GM18519 (cell line): ENCODE data around the gene TSHZ1.
"Not testable (repeated sequence)": the region's sequence is repeated elsewhere in the genome, so short reads cannot be mapped to it uniquely, and the experiment has no call there.

Experiments used
- ATAC-seq: cut with Tn5 transposase; IDR thresholded peaks from one replicate; pipeline ENCODE4 v1.9.1; 2021; ENCODE audit warnings: mild to moderate bottlenecking, moderate library complexity; ENCODE audit not compliant: unreplicated experiment, low FRiP score

TSHZ1 gene

DNA sequence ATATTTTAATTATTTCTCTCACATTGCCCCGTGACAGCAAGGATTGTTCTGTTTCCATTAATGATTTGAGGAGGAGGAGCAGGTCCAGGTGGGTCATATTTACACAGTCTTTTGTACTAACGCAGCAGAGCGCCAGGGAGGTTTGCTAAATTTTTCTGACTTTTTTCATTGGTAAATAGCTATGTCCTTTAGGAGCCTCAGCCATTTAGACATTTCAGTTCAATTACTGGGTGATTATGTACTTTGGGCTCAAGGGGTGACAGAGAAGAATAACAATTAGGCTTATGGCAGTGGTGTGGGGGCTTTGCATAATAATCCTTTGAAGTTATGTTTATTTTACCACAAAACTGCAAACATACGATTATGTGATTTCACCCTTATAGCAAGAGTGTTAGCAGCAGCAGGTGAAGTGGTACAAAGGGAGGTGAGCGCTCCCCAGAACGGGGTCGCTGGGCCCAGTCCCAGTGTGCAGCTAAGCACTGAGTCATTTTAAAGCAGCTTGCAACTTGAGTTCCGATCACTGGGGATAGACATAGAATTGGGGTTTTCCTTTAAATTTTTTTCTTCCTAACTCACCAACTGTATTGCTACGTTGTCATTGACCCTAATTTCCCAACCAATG, 80.3 kb downstream of the TSHZ1 start:
- no peak for ATAC-seq

DNA sequence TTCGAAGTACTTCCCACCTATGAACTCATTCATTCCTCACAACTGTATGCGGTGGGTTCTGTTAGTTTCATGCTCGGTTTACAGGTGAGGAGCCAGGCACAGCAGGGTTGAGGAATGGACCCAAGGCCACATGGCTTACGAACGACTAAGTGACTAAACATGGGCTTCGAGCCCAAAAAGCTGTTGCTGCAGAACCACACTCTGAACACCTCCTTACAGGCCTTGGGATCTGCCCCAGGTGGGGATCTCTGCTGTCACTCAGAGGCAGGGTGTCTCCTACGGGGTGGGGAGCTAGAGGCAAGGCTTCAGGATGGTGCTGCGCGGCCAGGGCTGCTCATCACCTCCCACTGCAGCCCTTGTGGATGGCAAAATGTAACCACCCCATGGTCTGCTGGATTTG, 80.9 kb downstream of the TSHZ1 start:
- ATAC-seq: no peak

DNA sequence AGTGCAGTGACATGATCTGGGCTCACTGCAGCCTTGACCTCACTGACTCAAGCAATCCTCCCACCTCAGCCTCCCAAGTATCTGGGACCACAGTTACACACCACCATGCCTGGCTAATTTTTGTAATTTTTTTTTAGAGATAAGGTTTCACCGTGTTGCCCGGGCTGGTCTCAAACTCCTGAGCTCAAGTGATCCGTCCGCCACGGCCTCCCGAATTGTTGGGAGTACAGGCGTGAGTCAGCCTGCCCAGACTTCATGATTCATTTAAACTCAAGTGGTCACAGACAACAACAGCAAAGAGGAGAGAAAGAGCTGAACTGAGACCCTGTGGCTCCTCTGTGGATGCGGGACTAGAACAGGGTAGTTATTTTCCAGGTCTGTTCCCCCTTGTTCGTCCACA, 83.0 kb downstream of the TSHZ1 start:
- ATAC-seq: no peak

DNA sequence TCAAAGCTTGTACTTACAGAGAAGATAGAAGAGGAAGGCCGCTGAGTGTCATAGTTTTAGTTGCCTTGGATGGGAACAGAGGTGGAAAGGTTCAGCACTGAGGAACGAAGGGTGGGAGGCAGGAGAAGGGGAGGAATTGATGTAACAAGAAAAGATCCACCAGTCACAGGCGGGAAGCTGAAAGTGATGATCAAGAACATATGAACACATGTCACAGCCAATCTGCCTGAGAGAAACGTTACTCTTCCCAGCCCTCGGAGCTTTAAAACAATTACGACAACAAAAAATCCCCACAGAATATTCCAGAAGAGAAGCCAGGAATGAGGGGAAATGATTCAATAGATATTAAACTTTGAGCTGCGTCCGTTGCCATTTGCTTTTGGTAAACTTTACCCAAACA, 87.1 kb downstream of the TSHZ1 start:
- no peak for ATAC-seq

DNA sequence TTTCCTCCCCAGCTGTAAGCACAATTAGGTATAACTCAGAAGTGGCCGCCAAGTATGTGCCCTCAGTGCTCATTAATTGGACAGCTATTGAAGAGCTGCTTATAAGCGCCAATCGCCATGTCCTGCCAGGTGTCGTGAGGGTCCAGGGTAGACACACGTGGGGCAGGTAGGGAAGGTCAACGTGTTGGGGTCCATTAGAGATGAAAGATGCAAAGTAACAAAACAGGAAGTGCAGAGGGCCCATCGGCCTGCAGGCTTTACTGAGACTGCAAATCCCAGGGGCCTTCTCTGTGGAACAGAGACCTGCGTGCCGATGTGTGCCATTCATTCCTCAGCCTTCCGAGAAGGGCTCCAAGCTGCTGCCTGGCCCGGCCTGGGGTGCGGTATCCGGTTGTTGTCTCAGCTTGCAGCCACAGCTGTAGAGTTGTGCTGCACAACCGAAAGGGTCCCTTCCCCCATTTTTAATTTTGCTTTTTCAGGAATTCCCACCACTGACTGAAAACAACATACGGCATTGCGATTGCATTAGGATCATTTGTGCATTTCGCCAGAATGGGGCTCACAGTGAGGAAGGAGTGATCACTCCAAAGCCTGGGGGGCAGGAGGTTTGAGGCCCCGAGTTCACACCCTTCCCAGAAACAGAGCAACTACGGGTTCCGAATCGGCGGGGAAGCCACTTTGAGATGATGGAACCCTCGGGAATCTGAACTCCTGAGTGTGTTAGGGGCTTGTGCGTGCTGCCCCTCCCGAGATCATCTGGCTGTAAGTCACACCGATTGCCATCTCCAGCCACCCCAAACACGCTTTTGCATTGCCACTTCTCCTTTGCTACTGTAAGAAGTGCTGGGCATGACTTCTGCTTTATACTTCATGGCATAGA, 94.3 kb downstream of the TSHZ1 start:
- no peak for ATAC-seq

DNA sequence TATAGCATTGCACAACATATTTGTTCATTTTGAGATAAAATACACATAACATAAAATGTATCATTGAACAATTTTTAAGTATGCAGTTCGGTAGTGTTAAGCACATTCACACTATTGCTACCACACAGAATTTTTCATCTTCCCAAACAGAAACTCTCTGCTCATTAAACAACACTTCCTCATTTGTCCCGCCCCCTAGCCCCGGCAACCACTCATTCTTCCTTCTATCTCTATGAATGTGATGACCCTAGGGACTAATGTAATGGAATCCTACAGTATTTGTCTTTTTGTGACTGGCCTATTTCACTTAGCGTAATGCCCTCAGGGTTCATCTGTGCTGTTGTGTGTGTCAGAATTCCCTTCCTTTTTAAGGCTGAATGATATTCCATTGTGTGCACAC, 95.4 kb downstream of the TSHZ1 start:
- no peak for ATAC-seq

DNA sequence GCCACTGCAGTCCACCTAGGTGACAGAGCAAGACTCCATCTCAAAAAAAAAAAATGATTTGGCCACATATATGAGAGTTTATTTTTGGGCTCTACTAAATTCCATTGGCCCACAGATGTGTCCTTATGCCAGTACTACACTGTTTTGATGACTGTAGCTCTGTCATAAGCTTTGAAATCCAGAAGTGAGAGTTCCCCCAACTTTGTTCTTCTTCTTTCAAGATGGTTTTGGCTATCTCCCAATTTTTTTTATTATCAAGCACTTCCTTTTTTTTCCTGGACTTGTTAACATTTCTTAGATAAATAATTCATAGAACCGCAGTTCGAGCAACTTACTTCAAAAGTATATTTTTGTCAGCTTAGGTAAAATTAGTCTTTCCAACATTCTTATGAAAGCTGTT, 96.9 kb downstream of the TSHZ1 start:
- ATAC-seq: no peak

DNA sequence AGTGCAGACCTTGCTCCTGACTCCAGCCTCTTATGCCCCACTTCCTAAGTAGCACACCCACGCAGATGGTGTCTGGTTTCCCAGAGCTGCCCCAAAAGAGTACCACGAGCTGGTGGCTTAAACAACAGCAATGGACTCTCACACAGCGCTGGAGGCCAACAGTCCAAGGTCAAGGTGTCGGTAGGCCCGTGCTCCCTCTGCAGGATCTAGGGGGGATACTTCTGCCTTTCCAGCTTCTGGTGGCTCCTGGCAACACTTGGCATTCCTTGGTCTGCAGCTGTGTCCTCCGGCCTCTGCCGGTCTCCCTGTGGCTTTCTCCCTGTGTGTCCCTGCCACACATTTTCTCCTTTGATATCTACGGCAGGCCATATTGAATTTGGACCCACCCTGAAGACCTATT, 99.0 kb downstream of the TSHZ1 start:
- ATAC-seq: no peak

DNA sequence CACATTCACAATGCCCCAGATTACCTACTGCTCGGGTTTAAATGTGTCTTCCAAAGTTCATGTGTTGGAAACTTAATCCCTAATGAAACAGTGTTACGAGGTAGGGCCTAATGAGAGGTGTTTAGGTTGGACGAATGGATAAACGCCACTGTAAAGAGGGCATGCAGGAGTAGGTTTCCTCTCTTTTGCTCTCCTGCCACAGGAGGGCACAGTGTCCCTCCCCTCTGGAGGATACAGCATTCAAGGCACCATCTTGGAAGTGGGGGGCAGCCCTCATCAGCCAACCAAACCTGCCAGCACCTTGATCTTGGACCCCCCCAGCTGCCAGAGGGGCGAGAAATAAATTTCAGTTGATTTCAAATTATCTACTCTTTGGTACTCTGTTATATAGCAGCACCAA, 103.5 kb downstream of the TSHZ1 start:
- no peak for ATAC-seq

DNA sequence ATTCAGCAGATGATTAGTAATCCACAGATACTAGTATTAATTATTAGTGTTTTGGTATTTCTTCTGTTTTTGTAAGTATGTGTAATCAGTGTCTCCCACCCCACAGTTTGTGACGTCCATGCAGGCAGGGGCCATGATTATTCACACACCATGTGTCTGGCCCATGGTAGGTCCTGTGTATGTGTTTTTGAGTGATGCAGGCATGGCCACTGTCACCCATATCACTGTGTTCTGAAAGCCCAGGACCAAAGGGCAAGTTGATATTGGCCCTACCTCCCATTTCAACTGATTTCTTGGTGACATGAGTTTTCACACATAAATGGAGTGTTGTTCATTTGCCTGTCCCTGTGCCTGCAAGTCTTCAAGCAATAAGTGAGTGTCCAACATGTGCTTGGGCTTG, 104.0 kb downstream of the TSHZ1 start:
- ATAC-seq: no peak

DNA sequence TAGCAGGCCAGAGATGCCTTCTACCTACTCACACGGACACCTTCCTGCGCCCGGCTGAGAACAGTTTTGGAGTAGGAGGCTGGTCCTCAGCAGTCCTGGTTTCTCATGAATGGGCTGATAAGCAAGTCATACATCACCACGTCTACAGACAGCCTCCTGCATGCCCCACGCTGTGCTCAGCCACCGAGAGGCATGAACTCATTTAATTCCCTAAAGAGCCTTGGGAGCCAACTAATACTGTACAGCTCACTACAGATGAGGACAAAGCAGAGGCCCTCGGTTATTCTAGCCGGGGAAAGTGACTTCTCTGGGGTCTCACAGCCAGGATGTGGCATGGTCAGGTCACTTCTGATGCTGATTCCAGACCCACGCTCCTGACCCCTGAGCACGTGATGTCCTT, 105.6 kb downstream of the TSHZ1 start:
- no peak for ATAC-seq

DNA sequence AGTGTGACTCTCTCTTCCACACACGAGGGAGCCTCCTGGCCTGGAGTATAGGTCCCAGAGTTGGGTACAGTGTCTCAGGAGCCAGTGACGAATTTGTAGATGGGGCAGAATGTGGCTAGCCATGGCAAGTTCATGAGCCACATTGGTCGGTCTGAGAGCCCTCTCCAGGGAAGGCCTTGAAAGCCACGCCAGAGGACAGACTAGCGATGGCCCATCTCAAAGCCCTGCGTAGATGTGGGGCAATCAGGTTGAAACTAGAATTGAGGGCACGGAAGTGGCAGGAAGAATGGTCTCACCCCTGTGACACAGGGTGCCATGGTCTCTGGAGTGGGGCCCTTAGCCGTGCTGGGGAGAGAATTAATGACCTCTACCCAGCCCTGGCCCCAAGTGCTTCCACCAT, 106.2 kb downstream of the TSHZ1 start:
- no peak for ATAC-seq

DNA sequence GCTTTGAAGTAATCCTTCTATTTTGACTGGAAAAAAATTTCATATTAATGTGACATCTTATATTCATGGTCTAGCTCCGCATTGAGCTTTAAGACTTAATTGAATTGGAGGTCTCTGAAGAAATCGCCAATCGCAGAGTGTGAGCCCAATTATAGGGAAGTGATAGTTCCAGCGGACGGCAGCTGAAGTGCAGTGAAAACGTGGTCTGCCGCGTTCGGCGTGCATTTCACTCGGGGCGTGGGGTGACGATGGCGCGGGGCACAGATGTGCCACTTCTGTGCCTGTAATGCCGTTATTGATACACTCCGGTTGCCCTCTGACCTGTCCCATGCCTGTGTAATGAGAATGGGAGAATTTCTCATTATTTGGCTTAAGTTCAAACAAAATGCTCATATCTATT, 106.7 kb downstream of the TSHZ1 start:
- ATAC-seq: no peak

DNA sequence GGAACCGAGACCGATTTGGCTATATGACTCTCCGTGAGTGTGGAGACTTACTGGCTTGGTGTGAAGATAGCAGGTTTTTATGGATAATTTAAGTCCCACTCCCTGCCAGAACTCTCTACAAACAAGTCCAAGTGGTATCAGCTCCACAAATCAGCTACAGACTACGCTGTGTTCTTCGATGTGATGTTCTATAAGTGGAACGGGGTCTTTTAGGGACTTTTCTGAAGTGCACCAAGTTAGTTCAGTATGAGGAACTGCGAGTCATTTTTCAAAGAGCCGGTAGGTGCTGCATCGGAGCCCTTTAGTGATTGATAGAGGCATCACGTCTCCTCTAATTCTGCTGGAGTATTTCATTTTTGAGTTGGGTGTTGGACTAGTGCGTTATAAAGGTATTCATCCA, 107.1 kb downstream of the TSHZ1 start:
- ATAC-seq: no peak

DNA sequence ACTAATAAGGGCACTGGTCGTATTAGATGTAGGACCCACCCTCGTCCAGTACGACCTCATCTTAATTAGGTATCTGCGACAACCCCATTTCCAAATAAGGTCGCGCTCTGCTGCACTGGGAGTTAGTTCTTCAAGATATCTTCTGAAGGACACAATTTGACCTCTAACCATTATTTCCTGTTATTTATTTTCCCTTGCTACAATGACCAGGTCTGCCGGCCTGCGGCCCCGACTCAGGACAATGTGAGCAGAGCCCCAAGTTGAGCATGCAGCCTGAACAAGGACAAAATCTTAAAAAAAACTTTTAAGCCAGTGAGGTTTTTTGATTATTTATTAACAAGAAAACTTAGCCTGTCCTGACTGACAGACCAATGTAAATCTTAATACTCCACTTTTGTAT, 109.3 kb downstream of the TSHZ1 start:
- no peak for ATAC-seq

DNA sequence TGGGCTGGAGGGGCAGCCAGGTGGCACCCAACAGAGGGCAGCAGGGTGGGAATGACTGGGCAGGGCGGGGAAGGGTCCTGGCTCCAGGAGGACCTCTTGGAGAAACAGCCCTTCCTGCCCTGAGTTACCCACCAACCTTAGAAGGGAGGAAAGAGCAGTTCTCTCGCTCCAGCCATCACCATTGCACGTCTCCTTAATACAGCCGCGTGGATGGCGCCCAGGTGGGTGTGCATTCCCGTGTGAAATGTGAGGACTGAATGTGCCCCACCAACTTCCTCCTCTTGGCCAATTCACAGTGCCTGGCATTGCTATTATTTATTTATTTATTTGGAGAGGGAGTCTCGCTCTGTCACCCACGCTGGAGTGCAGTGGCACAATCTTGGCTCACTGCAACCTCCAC, 109.9 kb downstream of the TSHZ1 start:
- no peak for ATAC-seq

DNA sequence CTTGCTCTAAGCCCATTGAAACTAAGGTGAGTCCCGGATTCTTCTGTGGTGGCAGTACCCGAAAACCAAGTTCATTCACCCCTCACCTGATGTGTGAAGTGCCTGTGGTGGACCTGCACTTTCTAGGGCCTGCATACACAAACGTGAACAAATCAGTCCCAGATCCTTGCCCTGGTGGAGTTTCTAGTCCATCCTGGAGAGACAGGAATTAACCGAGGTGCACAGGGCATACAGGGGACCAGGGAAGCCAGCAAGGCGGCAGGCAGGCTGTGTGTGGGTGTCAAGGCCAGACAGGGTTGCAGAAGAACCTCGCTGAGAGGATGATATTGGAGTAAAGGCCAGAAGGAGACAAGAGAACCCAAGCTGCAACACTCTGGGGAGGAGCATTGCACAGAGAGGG, 110.8 kb downstream of the TSHZ1 start:
- no peak for ATAC-seq

DNA sequence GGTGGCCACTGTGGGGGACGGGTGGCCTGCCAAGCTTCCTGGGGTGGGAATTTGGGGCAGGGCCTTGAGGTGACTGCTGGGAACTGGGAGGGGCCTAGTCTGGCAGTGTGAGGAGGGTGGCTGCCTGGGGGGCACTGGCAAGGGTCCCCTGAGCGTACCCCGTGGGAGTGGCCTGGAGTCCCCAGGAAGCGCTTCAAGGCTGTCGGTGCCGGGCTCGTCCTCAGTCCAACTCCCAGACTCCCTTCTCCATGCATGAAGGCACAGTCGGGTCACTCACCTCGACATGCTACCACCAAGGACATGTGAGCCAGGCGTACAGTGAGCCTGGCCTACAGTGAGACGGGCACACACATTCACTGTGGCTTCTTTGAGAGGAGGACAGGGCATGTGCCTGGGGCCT, 111.6 kb downstream of the TSHZ1 start:
- ATAC-seq: no peak

DNA sequence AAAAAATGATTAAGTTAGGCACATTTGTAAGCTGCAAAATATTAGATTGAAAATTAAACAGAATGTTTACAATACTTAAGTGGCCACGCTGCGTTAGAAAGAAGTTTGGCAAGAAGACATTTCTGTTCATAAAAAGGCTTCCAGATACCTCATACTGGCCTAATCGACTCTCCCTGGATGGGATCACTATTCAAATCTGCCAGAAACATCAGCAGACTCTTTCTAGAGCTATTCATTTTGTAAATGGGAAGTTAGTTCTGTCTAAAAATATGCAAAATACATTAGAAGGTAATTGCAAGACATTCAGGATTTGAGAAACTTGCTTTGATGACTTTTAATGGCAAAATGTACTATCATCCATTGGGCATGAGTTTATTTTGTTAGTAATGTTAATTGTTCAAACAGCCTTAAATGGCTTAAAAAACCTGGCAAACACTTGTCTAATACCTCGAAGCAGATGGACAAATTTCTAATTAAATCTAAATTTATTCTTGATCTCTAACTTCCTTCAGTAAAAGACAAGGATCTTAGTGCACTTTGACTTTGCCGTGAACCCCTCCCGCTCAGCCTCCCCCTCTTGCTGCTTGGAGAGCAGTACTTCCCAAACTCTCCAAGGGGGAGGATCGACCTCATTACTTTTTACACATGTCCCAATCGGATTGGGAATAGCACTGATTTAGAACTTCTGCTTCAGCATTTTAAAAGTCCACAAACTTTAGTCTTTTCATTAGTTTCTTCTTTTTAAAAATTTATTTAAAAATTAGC, 113.4 kb downstream of the TSHZ1 start:
- no peak for ATAC-seq

DNA sequence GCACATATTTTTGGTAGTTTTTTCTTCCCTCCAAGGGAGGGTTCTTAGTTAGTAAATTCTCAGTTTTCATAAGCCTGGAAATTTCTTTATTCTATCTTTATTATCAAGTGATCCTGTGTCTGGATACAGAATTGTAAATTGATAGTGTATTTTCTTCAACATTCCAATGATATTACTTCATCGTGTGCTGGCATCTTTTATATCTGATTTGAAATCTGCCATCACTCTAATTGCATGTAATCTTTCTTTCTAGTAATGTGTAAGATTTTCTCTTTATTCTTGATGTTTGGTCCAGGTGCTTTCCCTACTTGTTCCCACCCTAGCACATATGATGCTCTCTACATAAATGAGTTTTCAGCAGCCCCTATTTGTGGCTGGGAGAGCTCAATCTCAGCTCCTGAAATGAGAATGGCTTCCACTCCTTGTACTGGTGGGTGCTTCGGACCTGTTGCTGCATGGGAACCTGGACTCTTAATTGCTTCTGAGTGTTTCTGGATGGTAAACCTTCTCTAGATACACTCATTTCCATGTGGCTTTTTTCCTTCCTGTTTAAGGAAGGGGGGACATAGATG, 114.2 kb downstream of the TSHZ1 start:
- ATAC-seq: no peak

DNA sequence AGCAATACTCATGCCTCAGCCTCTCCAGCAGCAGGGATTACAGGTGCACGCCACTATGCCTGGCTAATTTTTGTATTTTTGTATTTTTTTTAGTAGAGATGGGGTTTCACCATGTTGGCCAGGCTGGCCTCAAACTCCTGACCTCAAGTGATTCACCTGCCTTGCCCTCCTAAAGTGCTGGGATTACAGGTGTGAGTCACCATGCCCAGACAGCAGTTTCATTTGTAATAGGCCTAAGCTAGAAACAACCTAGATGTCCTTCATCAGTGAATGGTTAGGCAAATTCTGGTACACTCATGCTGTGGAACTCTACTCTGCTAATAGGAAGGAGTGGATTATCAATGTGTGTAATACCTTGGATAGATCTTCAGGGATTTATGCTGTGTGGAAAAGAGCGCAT, 119.2 kb downstream of the TSHZ1 start:
- not testable (repeated sequence) for ATAC-seq
